OCI-LY1 (cell line): Measurements from ENCODE around the gene SEMA4F.

ENCODE experiments used
- H2AFZ ChIP-seq: fragments of 200-600 bp; sonication (generic), shearing (Covaris generic); 2 replicates; pipeline ENCODE4 v1.6.0; 2014; ENCODE audit warnings: antibody characterized with exemption, mild to moderate bottlenecking, low read length
- H3F3A ChIP-seq: fragments of 200-600 bp; sonication (generic), shearing (Covaris generic); 2 replicates; pipeline ENCODE4 v1.6.0; 2014; ENCODE audit warnings: mild to moderate bottlenecking, antibody characterized with exemption, low read length, moderate library complexity; ENCODE audit not compliant: insufficient read depth
- H3K27ac ChIP-seq: fragments of 200-600 bp; sonication (generic); 2 replicates; pipeline ENCODE4 v1.5.1; 2014; ENCODE audit warnings: low read length, mixed run types, mild to moderate bottlenecking, low read depth; ENCODE audit not compliant: poor library complexity, severe bottlenecking
- H3K27me3 ChIP-seq: fragments of 200-600 bp; sonication (generic); 2 replicates; pipeline ENCODE4 v1.6.0; 2014; ENCODE audit warnings: antibody characterized with exemption, mild to moderate bottlenecking, low read length, moderate library complexity; ENCODE audit not compliant: insufficient read depth
- H3K36me3 ChIP-seq: fragments of 200-600 bp; sonication (generic); 2 replicates; pipeline ENCODE4 v1.6.1; 2014; ENCODE audit warnings: mild to moderate bottlenecking, antibody characterized with exemption, low read length, moderate library complexity, mixed read lengths; ENCODE audit not compliant: insufficient read depth
- H3K4me1 ChIP-seq: fragments of 200-600 bp; sonication (generic); 2 replicates; pipeline ENCODE4 v1.5.1; 2014; ENCODE audit warnings: mild to moderate bottlenecking, low read length, moderate library complexity; ENCODE audit not compliant: insufficient read depth, severe bottlenecking
- H3K4me2 ChIP-seq: fragments of 200-600 bp; sonication (generic), shearing (Covaris generic); 2 replicates; pipeline ENCODE4 v1.6.1; 2014; ENCODE audit warnings: low read length
- H3K4me3 ChIP-seq: fragments of 200-600 bp; sonication (generic); 2 replicates; pipeline ENCODE4 v1.5.1; 2014; ENCODE audit warnings: low read length, low read depth, mild to moderate bottlenecking, mixed read lengths; ENCODE audit not compliant: poor library complexity, severe bottlenecking
- H3K79me2 ChIP-seq: fragments of 200-600 bp; shearing (Covaris generic); 2 replicates; pipeline ENCODE4 v1.6.1; 2016; ENCODE audit warnings: mixed run types, low read length, mixed read lengths; ENCODE audit not compliant: insufficient read depth
- H3K9ac ChIP-seq: fragments of 200-600 bp; sonication (generic), shearing (Covaris generic); 2 replicates; pipeline ENCODE4 v1.6.1; 2014; ENCODE audit warnings: mild to moderate bottlenecking, low read length, mixed read lengths
- H3K9me2 ChIP-seq: fragments of 200-600 bp; sonication (generic), shearing (Covaris generic); 2 replicates; pipeline ENCODE4 v1.6.1; 2014; ENCODE audit warnings: low read depth, mild to moderate bottlenecking, low read length, mixed read lengths
- H3K9me3 ChIP-seq: fragments of 200-600 bp; shearing (Covaris generic); 2 replicates; pipeline ENCODE4 v1.6.1; 2014; ENCODE audit warnings: low read length, mixed read lengths
- H4K20me1 ChIP-seq: fragments of 200-600 bp; sonication (generic), shearing (Covaris generic); 2 replicates; pipeline ENCODE4 v1.6.0; 2016; ENCODE audit warnings: mild to moderate bottlenecking, low read length; ENCODE audit not compliant: insufficient read depth
- EZH2 ChIP-seq: fragments of 200-600 bp; sonication (generic), shearing (Covaris generic); IDR thresholded peaks from 2 replicates; pipeline ENCODE4 v1.8.0; 2017; ENCODE audit warnings: borderline replicate concordance, mixed run types, mild to moderate bottlenecking, antibody characterized with exemption, low read length, moderate library complexity, mixed read lengths
- TF ChIP-seq, protein P1 (sequence below): fragments of 200-600 bp; sonication (generic), shearing (Covaris generic); IDR thresholded peaks from 2 replicates; pipeline ENCODE4 v1.5.1; 2017; ENCODE audit warnings: mild to moderate bottlenecking, antibody characterized with exemption, low read length, moderate library complexity, mixed read lengths

Gene SEMA4F

DNA sequence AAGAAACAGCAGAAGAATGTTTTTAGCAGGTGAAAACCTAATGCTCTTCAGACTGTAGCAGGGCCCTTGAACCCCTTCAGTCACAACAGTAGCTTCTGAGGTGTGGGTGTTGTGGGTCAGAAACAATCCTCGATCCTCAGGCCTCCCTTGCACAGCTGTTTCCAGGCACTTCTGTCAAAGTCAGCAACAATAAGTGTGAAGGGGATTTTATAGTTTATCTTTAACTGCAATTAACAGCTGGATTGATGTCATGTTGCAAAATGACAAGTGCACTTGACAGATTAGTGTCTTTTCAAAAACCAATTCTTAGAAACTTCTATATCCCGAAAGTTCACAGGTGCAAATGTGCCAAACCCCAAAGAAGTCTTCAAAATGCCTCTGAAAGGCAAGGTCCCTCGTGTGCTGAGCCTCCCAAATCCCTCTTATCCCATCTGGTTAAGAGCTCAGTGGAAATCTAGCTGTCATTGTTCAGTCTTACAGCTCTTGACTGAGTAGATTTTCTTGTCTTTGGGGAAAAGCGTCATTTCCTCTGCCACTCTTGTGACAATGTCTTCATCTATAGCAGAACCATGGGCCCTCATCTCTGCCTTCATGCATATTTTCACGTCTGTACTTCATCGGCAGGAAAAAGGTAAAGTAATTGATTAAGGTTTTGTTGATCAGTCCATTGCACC is 35.5 kb upstream of the SEMA4F start:
- Histone ChIP-seq H3K4me1 (no peaks in the 10 kb centered on the region), H3K9me3 (no peaks in the 10 kb centered on the region), H2AFZ (no peak overlapping the region), H3K36me3 (no peaks in the 10 kb centered on the region), H4K20me1 (no peaks in the 10 kb centered on the region), H3K4me3 (no peak overlapping the region), H3K79me2 (no peaks in the 10 kb centered on the region), H3K4me2 (no peak overlapping the region), H3K9ac (no peak overlapping the region), H3F3A (no peaks in the 10 kb centered on the region), H3K9me2 (no peaks in the 10 kb centered on the region), H3K27ac (no peak overlapping the region), H3K27me3 (no peaks in the 10 kb centered on the region)
- TF ChIP-seq, protein P1, sequence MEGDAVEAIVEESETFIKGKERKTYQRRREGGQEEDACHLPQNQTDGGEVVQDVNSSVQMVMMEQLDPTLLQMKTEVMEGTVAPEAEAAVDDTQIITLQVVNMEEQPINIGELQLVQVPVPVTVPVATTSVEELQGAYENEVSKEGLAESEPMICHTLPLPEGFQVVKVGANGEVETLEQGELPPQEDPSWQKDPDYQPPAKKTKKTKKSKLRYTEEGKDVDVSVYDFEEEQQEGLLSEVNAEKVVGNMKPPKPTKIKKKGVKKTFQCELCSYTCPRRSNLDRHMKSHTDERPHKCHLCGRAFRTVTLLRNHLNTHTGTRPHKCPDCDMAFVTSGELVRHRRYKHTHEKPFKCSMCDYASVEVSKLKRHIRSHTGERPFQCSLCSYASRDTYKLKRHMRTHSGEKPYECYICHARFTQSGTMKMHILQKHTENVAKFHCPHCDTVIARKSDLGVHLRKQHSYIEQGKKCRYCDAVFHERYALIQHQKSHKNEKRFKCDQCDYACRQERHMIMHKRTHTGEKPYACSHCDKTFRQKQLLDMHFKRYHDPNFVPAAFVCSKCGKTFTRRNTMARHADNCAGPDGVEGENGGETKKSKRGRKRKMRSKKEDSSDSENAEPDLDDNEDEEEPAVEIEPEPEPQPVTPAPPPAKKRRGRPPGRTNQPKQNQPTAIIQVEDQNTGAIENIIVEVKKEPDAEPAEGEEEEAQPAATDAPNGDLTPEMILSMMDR = no peak
- TF ChIP-seq EZH2 = no peak

DNA sequence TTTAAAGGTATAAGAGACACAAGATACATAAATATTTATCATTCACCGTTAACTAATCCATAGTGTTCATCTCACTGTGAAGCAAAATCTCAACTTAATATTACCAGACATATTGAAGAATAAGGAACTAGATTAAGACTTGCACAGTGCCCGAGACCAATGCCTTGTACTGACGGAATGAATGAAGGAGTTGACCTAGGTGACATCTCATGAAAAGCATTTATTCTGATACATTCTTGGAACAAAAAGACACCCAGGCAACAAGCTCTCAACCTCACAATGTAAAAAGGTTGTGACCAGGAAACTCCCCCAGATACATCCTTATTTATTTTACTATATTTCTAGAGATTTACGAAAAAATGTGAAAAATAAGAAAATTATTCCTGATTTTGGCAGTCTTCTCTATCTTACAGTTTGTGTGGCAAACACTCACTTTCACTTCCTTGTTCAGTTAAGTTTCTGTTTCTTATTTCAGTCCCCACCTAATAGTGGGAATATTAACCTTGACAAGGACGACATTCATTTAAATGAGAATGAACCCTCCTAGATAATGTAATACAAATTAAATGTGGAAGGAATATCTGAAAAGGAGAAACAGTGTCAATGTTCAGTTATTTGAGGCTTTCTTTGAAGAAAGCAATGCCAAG is 34.3 kb upstream of the SEMA4F start:
- Histone ChIP-seq H3K4me1 (no peaks in the 10 kb centered on the region), H3K4me2 (no peak overlapping the region), H3K27me3 (no peaks in the 10 kb centered on the region), H2AFZ (no peak overlapping the region), H3F3A (no peaks in the 10 kb centered on the region), H3K9ac (no peak overlapping the region), H4K20me1 (no peaks in the 10 kb centered on the region), H3K36me3 (no peaks in the 10 kb centered on the region), H3K27ac (no peak overlapping the region), H3K9me3 (no peaks in the 10 kb centered on the region), H3K9me2 (no peaks in the 10 kb centered on the region), H3K79me2 (no peaks in the 10 kb centered on the region), H3K4me3 (no peak overlapping the region)
- TF ChIP-seq, protein P1 = no peak
- TF ChIP-seq EZH2 = no peak

DNA sequence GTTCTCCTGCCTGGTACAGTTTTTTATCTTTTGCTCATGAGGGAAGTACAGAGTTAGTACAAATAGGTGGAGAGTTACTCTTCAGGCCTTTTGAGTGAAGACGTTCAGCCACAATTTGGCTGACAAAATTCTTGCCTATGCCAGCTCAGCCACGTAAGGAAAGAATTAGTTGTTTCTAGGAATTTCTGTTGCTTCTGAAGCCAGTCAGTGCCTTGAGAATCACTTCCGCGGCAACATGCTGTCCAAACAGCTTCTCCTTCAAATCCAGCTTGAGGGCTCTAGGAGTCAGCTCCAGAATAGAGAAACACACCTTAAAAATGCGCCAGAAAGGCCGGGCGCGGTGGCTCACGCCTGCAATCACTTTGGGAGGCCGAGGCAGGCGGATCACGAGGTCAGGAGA is 33.4 kb upstream of the SEMA4F start:
- no peaks in the 10 kb centered on the region for H3K36me3 ChIP-seq
- no peak overlapping the region for H3K4me3 ChIP-seq
- H3K79me2 ChIP-seq = no peaks in the 10 kb centered on the region
- H3K4me2 ChIP-seq = no peak overlapping the region
- H3K9me2 ChIP-seq = no peaks in the 10 kb centered on the region
- no peak overlapping the region for H2AFZ ChIP-seq
- no peak overlapping the region for H3K9ac ChIP-seq
- H3F3A ChIP-seq = no peaks in the 10 kb centered on the region
- no peaks in the 10 kb centered on the region for H3K9me3 ChIP-seq
- H4K20me1 ChIP-seq = no peaks in the 10 kb centered on the region
- TF ChIP-seq, protein P1 = no peak
- no peak for TF ChIP-seq EZH2
- no peak overlapping the region for H3K27ac ChIP-seq
- no peaks in the 10 kb centered on the region for H3K27me3 ChIP-seq
- no peaks in the 10 kb centered on the region for H3K4me1 ChIP-seq
